GM12878 (cell line): ENCODE measurements around the gene IL1RAPL1. TPM values are rescaled to one million over a fixed set of nuclear protein-coding genes. Genes with fewer than 3 reads are reported as not detected.

Experiments used
- ATAC-seq: fragments of 200-7000 bp; cut with Tn5 transposase; 3 replicates; pipeline ENCODE4 v1.9.1; 2020; ENCODE audit warnings: mild to moderate bottlenecking, moderate library complexity
- BruUV-seq: library from RNA; stranded (reverse); fragments of 400-500 nt; replicated peaks from 2 replicates; lab custom pipeline; 2021; lab: Mats Ljungman, UMichigan
- CTCF ChIA-PET: fragments of 300-600 bp; sonication (Branson Sonifier 250); formaldehyde crosslinking; extraction: SDS; loops from one replicate; lab custom pipeline; 2021; ENCODE audit warnings: inconsistent platforms; lab: Yijun Ruan, JAX
- POLR2A ChIA-PET: fragments of 350-600 bp; formaldehyde crosslinking; extraction: SDS; loops from one replicate; lab custom pipeline; 2021; ENCODE audit warnings: inconsistent platforms; lab: Charles Lee
- RAD21 ChIA-PET: fragments of 300-600 bp; sonication (Branson Sonifier 250); formaldehyde crosslinking; loops from one replicate; lab custom pipeline; 2023; ENCODE audit warnings: antibody characterized with exemption; ENCODE audit not compliant: unreplicated experiment; lab: Charles Lee
- SMC1A ChIA-PET: fragments of 300-600 bp; sonication (Branson Sonifier 250); formaldehyde crosslinking; loops from one replicate; lab custom pipeline; 2023; ENCODE audit not compliant: unreplicated experiment, uncharacterized antibody; lab: Charles Lee
- DNase-seq: peaks from one replicate; pipeline ENCODE4 v3.0.0-alpha.2; 2011; ENCODE audit warnings: low read depth, low spot score
- FAIRE-seq: peaks from 3 replicates; lab custom pipeline; 2011; peaks lifted over from hg19 to GRCh38; lab: Jason Lieb, UNC
- H2AFZ ChIP-seq: 2 replicates; pipeline ENCODE4 v1.6.0; 2011; ENCODE audit warnings: low read depth, low read length, control low read depth; ENCODE audit not compliant: control insufficient read depth
- H3K27ac ChIP-seq: 2 replicates; pipeline ENCODE4 v1.5.1; 2011; ENCODE audit warnings: control low read depth; ENCODE audit not compliant: control insufficient read depth, insufficient read depth
- H3K27me3 ChIP-seq, 2 experiments: replicated peaks in 1 of 2; 2 replicates each; pipeline versions ENCODE4 v1.6.0 to v1.6.1; 2011; ENCODE audit warnings: low read length in 1 of 2; ENCODE audit not compliant: control insufficient read depth in 2 of 2, insufficient read depth in 2 of 2
- H3K36me3 ChIP-seq, 2 experiments: 2 replicates each; pipeline ENCODE4 v1.5.1; 2011; ENCODE audit warnings: low read length in 1 of 2; ENCODE audit not compliant: control insufficient read depth in 2 of 2, insufficient read depth in 2 of 2
- H3K4me1 ChIP-seq: 2 replicates; pipeline ENCODE4 v1.6.1; 2011; ENCODE audit warnings: mild to moderate bottlenecking, low read length, moderate library complexity, mixed read lengths; ENCODE audit not compliant: control insufficient read depth, insufficient read depth
- H3K4me2 ChIP-seq: 2 replicates; pipeline ENCODE4 v1.6.0; 2011; ENCODE audit warnings: control low read depth; ENCODE audit not compliant: control insufficient read depth, insufficient read depth
- H3K4me3 ChIP-seq: fragments of 200-600 bp; sonication (generic); 2 replicates; pipeline ENCODE4 v1.5.1; 2016
- H3K79me2 ChIP-seq: 2 replicates; pipeline ENCODE4 v1.6.0; 2011; ENCODE audit warnings: low read length; ENCODE audit not compliant: control insufficient read depth, insufficient read depth
- H3K9ac ChIP-seq: 2 replicates; pipeline ENCODE4 v1.8.0; 2011; ENCODE audit warnings: low read length, control low read depth, mixed read lengths; ENCODE audit not compliant: control insufficient read depth, insufficient read depth
- H3K9me3 ChIP-seq: replicated peaks from 3 replicates; pipeline ENCODE4 v1.5.1; 2011; ENCODE audit warnings: mild to moderate bottlenecking, low read length; ENCODE audit not compliant: control insufficient read depth, insufficient read depth
- H4K20me1 ChIP-seq: 2 replicates; pipeline ENCODE4 v1.6.0; 2011; ENCODE audit not compliant: control insufficient read depth, insufficient read depth
- CBX3 ChIP-seq: fragments of 200-600 bp; sonication (generic); IDR thresholded peaks from 2 replicates; pipeline ENCODE4 v1.6.1; 2016; ENCODE audit warnings: low read depth, borderline replicate concordance
- CHD1 ChIP-seq: IDR thresholded peaks from 2 replicates; pipeline ENCODE4 v1.6.1; 2012; ENCODE audit warnings: low read depth, low read length, improper control_type of control experiment
- CREB1 ChIP-seq: IDR thresholded peaks from 2 replicates; pipeline ENCODE4 v1.6.1; 2012; ENCODE audit warnings: low read depth, mild to moderate bottlenecking, inconsistent platforms
- CTCF ChIP-seq, 3 experiments: IDR thresholded peaks in 2 of 3; conservative IDR thresholded peaks in 1 of 3; 2 replicates each; pipeline ENCODE4 v1.5.1; 2011; ENCODE audit warnings: low read depth in 3 of 3, low read length in 3 of 3, mild to moderate bottlenecking in 3 of 3, control low read depth in 2 of 3, moderate library complexity in 2 of 3, inconsistent platforms in 1 of 3, mixed read lengths in 1 of 3; ENCODE audit not compliant: control insufficient read depth in 2 of 3, insufficient read depth in 1 of 3; ENCODE audit errors: extremely low read depth in 1 of 3
- KDM1A ChIP-seq: fragments of 200-600 bp; sonication (generic); IDR thresholded peaks from 2 replicates; pipeline ENCODE4 v1.6.1; 2016; ENCODE audit warnings: borderline replicate concordance
- KLF5 ChIP-seq: fragments of 450-650 bp; IDR thresholded peaks from 2 replicates; pipeline ENCODE4 v1.6.1; 2014; ENCODE audit warnings: mild to moderate bottlenecking; ENCODE audit not compliant: partially characterized antibody
- MAX ChIP-seq: IDR thresholded peaks from 2 replicates; pipeline ENCODE4 v1.6.1; 2012; ENCODE audit warnings: low read depth, low read length, improper control_type of control experiment
- MYB ChIP-seq: fragments of 150-350 bp; IDR thresholded peaks from 2 replicates; pipeline ENCODE4 v1.6.1; 2014; ENCODE audit warnings: mild to moderate bottlenecking, low read depth, low read length, borderline replicate concordance
- NFIC ChIP-seq: IDR thresholded peaks from 2 replicates; pipeline ENCODE4 v1.6.1; 2012; ENCODE audit warnings: low read depth, mild to moderate bottlenecking, inconsistent platforms, low read length, moderate library complexity
- NFYB ChIP-seq: IDR thresholded peaks from 2 replicates; pipeline ENCODE4 v1.6.1; 2011; ENCODE audit warnings: low read depth, mild to moderate bottlenecking, low read length, improper control_type of control experiment, moderate library complexity; ENCODE audit not compliant: insufficient read depth
- POLR2AphosphoS2 ChIP-seq: IDR thresholded peaks from 2 replicates; pipeline ENCODE4 v1.6.1; 2011; ENCODE audit warnings: low read depth, mild to moderate bottlenecking, low read length, improper control_type of control experiment, moderate library complexity
- SREBF1 ChIP-seq: IDR thresholded peaks from 2 replicates; pipeline ENCODE4 v1.6.1; 2012; ENCODE audit warnings: mild to moderate bottlenecking, low read length
- TCF3 ChIP-seq: IDR thresholded peaks from 2 replicates; pipeline ENCODE4 v1.6.1; 2012; ENCODE audit warnings: low read depth, mild to moderate bottlenecking, low read length, borderline replicate concordance; ENCODE audit not compliant: insufficient read depth
- ZBED1 ChIP-seq: IDR thresholded peaks from 2 replicates; pipeline ENCODE4 v1.6.1; 2016; ENCODE audit warnings: borderline replicate concordance
- ZZZ3 ChIP-seq: IDR thresholded peaks from 2 replicates; pipeline ENCODE4 v1.6.1; 2011; ENCODE audit warnings: low read depth; ENCODE audit not compliant: control insufficient read depth, insufficient read length
- WGBS: methylation state at CpG from one replicate; pipeline ENCODE4 v1.1.6; 2016; ENCODE audit warnings: low lambda C conversion rate; ENCODE audit not compliant: insufficient replicate concordance, insufficient coverage; ENCODE audit errors: missing lambda C conversion rate; 5-methylcytosine and 5-hydroxymethylcytosine counted together
- in situ Hi-C: fragments of 300-500 bp; cut with MboI; formaldehyde crosslinking; loops from 9 replicates; pipeline ENCODE4 v1.14.3; 2018; ENCODE audit warnings: mixed read lengths
- intact Hi-C: fragments of 100-400 bp; cut with micrococcal nuclease; formaldehyde crosslinking; loops from one replicate; pipeline ENCODE4 v1.14.2; 2022; ENCODE audit not compliant: unreplicated experiment
- polyA plus RNA-seq, 11 experiments: library from polyadenylated mRNA; depleted of rRNA in 4 of 11; unstranded in 6 of 11; stranded (reverse) in 5 of 11; fragments of >200 nt; fragmentation: Nextera tagmentation in 4 of 11; fragmentation: Illumina TruSeq in 1 of 11; extraction: Ambion mirVana in 4 of 11; extraction: Trizol in 1 of 11; gene quantifications; 1 replicate in 1 of 11; 2 replicates in 10 of 11; pipeline versions ENCODE4 v1.2.1 to v1.2.3, GENCODE V29; 2011 to 2016; ENCODE audit warnings: inconsistent platforms in 2 of 11, missing spikeins in 2 of 11, low read depth in 1 of 11
- total RNA-seq, 4 experiments: library from RNA; depleted of rRNA in 3 of 4; stranded (reverse); fragments of >200 nt in 3 of 4; fragmentation: Illumina TruSeq in 1 of 4; extraction: Trizol in 1 of 4; gene quantifications; 2 replicates each; pipeline versions ENCODE4 v1.2.1 to v1.2.3, GENCODE V29; 2013 to 2021

IL1RAPL1 gene
- total and polyA plus RNA-seq, 10 of the 15 experiments (the other 5 are each of a cell fraction or from before 2014, with no cell fraction given): not detected

DNA sequence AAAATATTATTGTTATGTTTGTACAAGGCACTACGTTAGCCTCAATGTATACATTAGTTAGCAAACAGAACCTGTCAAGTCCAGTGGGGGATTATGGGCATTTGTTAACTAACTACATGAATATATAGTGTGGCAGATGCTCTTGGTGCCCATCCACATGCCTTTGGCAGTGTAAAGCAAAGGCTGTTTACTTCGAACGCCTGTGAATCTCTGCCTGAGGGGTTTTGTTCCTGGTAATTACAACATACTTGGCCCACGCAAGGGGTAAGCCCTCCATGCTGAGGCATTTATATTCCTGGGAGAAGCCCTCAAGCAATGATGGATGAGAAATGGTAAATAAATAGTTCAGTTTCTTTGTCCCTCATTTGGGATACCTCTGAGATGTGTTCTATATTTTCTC is 119.7 kb downstream of the IL1RAPL1 start:
- Histone ChIP-seq H2AFZ (no peak overlapping the region), H3K9ac (no peak overlapping the region), H3K79me2 (no peaks in the 10 kb centered on the region), H3K4me3 (no peak overlapping the region), H3K36me3 (no peaks in the 10 kb centered on the region), H3K4me2 (no peak overlapping the region), H3K27me3 (no peaks in the 10 kb centered on the region), H4K20me1 (no peaks in the 10 kb centered on the region), H3K27ac (no peak overlapping the region)
- no peak for ATAC-seq
- WGBS: 25% methylated on average over 4 of the region's 4 CpGs
- no peak for FAIRE-seq
- intact Hi-C loops: no loop called here
- BruUV-seq: no TSS peak
- ChIA-PET CTCF (no interaction called here), RAD21 (no interaction called here), SMC1A (no interaction called here), POLR2A (no interaction called here)
- DNase-seq: no peak
- TF ChIP-seq TCF3: no peak
- no peak for TF ChIP-seq CHD1
- no peak for TF ChIP-seq NFYB
- no peak for TF ChIP-seq MYB
- no peak for TF ChIP-seq ZBED1
- TF ChIP-seq SREBF1: no peak
- no peak for TF ChIP-seq CTCF (IDR thresholded peaks at IDR 0.05 in 2 of 3, conservative IDR thresholded peaks at IDR 0.05 in 1 of 3; ENCODE audit: control insufficient read depth in 2 of 3, extremely low read depth in 1 of 3, insufficient read depth in 1 of 3, low read depth in 3 of 3, low read length in 3 of 3)
- TF ChIP-seq MAX: no peak
- TF ChIP-seq ZZZ3: no peak
- TF ChIP-seq POLR2AphosphoS2: no peak
- no peak for TF ChIP-seq CREB1
- no peak for TF ChIP-seq CBX3
- no peak for TF ChIP-seq KLF5
- no peak for TF ChIP-seq NFIC
- TF ChIP-seq KDM1A: no peak
- TF ChIP-seq, all 136 proteins: peak for 0
- Histone ChIP-seq H3K9me3 (no peaks in the 10 kb centered on the region), H3K4me1 (no peaks in the 10 kb centered on the region)
- in situ Hi-C loops: no loop called here
